ENCODE measurements around the gene MSH4. TPM values are rescaled to one million over a fixed set of nuclear protein-coding genes. Genes with fewer than 3 reads are reported as not detected.
"Not testable (repeated sequence)": the region's sequence is repeated elsewhere in the genome, so short reads cannot be mapped to it uniquely, and the experiment has no call there.

Gene MSH4
- total RNA-seq, 2 experiments from 2014 or later, result 0.40 to 0.46 TPM

DNA sequence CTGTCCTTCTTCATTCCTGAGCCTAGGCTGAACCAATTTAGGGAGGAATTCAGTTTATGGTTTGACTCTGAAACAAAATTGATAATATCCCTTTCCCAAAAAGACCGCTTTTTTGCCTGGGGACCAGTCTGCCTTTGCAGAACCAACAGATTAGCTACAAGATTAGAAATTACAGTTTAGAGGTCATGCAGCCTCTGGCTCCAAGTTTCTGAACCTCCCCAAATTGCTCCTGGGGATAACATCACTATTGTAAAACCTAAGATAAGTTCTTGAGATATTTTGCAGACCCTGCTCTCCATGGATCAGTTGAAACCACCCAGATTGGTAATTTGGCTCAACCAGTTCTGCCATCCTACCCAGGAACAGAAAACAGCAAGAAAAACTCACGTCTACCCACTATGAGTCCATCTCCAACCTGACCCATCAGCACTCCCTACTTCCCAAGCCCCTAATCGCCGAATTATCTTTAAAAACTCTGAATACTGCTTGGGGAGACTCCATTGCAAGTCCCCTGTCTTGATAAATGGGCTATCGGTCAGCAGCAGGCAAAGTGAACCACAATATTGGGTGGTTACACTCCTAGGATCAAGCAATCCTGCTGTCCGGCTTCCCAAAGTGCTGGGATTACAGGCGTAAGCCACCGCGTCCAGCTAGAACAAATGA lies 11.2 kb upstream of the MSH4 start:
- peaks cover 9% of the 10 kb centered on the region for H3K27me3 Mint-ChIP-seq
- H3K4me1 Mint-ChIP-seq, result peaks cover 36% of the 10 kb centered on the region
- peak overlapping the region; percentile 94 for H3K4me3 Mint-ChIP-seq
- ChIA-PET POLR2A (no interaction called here), CTCF (interaction anchor here (0.5 to 1.5 kb wide), 3 partner anchors 9 to 93 kb away, joined by 3 to 5 read pairs (median 3); no protein-coding TSS in a partner anchor)
- H3K36me3 Mint-ChIP-seq (ENCODE audit: low read depth), result peaks cover 37% of the 10 kb centered on the region
- H3K27ac Mint-ChIP-seq, result peak overlapping the region; percentile 98
- no peaks in the 10 kb centered on the region for H3K9me3 Mint-ChIP-seq
- no peak for DNase-seq

DNA sequence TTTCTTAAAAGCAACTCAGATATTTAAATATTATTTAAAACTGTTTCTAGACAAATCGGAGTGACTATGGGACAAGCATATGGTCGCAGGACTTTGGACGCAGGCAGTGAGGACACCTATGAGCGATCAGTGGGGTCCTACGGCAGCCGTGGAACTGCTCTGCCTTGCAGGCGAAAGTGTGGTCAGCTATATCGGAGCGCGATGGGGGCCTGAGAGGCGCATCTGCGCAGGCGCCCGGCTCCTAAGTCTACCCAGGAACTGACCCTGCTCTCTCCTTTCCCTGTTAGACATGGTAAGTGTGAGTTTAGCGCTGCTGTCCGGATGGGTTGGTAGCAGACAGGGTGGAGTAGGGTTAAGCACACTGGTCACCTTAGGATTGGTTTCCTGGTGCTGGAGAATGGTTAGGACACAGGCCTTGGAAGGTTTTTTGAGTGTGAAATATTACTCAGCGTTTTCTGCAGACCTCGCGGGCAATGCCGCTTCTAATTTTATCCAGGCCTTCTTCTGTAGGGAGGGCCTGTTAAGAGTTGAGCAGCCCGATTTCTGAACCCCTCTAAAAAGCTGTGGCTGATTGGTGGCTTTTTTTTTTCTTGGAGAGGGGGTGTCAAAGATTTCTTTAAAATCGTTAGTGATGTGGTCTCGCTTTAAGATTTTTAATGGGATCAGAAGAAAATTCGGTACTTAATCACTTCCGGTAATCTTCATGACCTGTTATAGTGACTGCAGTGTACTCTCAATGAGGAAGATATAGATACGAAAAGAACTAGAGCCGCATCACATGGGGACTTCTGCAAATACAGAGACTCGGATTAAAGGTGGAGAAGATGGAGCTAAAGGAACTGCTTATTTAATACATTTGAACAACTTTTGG lies 10.5 kb upstream of the MSH4 start, which contains the start of gene RABGGTB:
TSS of gene RABGGTB (plus strand) at position 274 of the 871 bp plus-strand sequence. CDS start at position 290, 16 bp downstream.
- H3K27me3 Mint-ChIP-seq, result peaks cover 6% of the 10 kb centered on the region
- no peaks in the 10 kb centered on the region for H3K9me3 Mint-ChIP-seq
- peak within 1 kb of the TSS; percentile 98 for H3K27ac Mint-ChIP-seq
- peaks cover 44% of the 10 kb centered on the region for H3K4me1 Mint-ChIP-seq
- ChIA-PET POLR2A (no interaction called here), CTCF (interaction anchor here (0.5 to 1.5 kb wide), 3 partner anchors 10 to 154 kb away, joined by 3 to 5 read pairs (median 3); no protein-coding TSS in a partner anchor)
- H3K4me3 Mint-ChIP-seq, result peak within 1 kb of the TSS; percentile 94
- H3K36me3 Mint-ChIP-seq (ENCODE audit: low read depth), result peaks cover 44% of the 10 kb centered on the region
- peak; percentile 95 for DNase-seq

DNA sequence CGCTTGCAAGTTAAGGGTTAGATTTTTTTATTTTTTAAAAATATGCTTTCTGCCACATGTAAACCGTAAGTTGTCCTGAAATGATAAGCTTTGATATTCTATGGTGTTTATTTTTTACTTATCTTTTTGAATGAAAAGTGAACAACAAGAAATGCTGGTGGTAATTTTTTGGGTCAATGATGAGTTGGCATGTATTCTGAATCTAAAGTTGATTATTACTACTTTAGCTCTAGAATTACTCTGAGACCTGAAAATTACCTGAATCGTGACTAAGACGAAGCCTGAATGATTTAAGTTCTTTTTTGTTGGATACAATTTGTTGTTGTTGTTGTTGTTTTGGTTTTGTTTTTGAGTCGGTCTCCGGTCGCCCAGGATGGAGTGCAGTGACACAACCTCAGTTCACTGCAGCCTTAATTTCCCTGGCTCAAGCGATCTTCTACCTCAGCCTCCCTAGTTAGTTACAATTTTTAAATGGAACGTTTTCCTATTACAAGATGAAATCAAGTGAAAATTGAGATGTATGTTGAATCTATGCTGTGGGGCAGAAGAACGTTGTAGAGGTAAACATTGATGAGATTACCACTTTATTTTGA lies 9.7 kb upstream of the MSH4 start:
- H3K27ac Mint-ChIP-seq, result peak overlapping the region; percentile 98
- peaks cover 2% of the 10 kb centered on the region for H3K27me3 Mint-ChIP-seq
- peak overlapping the region; percentile 94 for H3K4me3 Mint-ChIP-seq
- ChIA-PET CTCF (no interaction called here), POLR2A (no interaction called here)
- DNase-seq, result no peak
- no peaks in the 10 kb centered on the region for H3K9me3 Mint-ChIP-seq
- peaks cover 49% of the 10 kb centered on the region for H3K4me1 Mint-ChIP-seq
- H3K36me3 Mint-ChIP-seq (ENCODE audit: low read depth), result peaks cover 51% of the 10 kb centered on the region

DNA sequence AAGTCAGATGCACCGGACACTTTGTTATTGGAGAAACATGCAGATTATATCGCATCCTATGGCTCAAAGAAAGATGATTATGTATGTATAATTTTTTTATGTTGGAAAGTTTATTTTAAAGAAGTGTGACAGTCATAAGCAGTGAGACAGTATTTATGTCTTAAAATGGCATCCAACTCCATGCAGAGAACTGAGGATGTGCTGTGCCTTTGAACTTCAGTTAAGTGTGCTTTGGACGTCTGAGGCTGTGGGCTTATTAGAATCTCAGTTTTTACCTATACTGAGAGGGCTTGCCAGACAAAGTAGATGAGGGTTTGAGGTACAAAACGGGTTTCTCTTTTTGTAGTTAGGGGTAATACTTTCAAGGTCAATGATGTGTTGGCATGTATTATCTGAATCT lies 9.2 kb upstream of the MSH4 start:
- CTCF ChIA-PET, result no interaction called here
- peaks cover 51% of the 10 kb centered on the region for H3K4me1 Mint-ChIP-seq
- peaks cover 56% of the 10 kb centered on the region for H3K36me3 Mint-ChIP-seq (ENCODE audit: low read depth)
- no peaks in the 10 kb centered on the region for H3K9me3 Mint-ChIP-seq
- peak overlapping the region; percentile 94 for H3K4me3 Mint-ChIP-seq
- POLR2A ChIA-PET, result interaction anchor here (0.5 kb wide), 2 partner anchors 11 to 59 kb away, joined by 5 to 6 read pairs; no protein-coding TSS in a partner anchor
- DNase-seq, result no peak
- peak overlapping the region; percentile 98 for H3K27ac Mint-ChIP-seq
- H3K27me3 Mint-ChIP-seq, result peaks cover 2% of the 10 kb centered on the region

DNA sequence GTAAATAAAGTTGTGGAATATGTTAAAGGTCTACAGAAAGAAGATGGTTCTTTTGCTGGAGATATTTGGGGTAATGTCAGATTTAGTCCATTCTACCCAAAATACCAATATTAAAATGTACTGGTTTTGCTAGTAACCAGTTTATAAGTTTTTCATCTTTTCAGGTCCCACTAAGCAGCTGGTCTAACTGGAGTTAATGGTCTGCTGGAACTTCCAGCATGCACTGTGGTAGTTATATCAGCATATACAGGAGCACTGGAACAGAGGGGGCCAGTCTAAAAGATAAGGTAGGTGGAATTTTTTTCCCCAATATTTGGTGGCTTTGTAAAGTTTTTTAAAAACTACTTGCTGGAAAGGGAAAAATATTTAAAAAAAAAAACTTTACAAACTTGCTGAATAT lies 6.7 kb upstream of the MSH4 start:
- H3K27me3 Mint-ChIP-seq, result no peaks in the 10 kb centered on the region
- POLR2A ChIA-PET, result no interaction called here
- H3K4me3 Mint-ChIP-seq, result peak overlapping the region; percentile 94
- peaks cover 52% of the 10 kb centered on the region for H3K4me1 Mint-ChIP-seq
- CTCF ChIA-PET, result interaction anchor here (0.6 kb wide), 1 partner anchor 14 kb away, joined by 3 read pairs; no protein-coding TSS in a partner anchor
- H3K27ac Mint-ChIP-seq, result no peak overlapping the region
- H3K36me3 Mint-ChIP-seq (ENCODE audit: low read depth), result peaks cover 74% of the 10 kb centered on the region
- no peaks in the 10 kb centered on the region for H3K9me3 Mint-ChIP-seq
- no peak for DNase-seq

DNA sequence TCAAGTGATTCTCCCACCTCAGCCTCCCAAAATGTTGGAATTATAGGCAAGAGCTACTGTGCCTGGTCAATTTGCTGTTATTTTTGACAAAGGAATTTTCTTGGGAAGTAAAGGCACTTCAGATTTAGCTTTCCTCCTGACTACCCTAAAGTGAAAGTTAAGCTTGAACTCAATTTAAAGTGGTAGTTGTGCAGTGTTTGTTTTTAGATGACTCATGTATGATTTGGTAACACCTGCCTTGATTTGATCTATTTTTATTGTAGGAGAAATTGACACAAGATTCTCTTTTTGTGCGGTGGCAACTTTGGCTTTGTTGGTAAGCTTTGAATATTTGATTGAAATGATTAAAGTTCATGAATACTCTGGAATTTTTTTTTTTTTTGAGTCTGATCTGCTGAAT lies 5.7 kb upstream of the MSH4 start:
- Mint-ChIP-seq H3K27ac (peak overlapping the region; percentile 62), H3K4me1 (peaks cover 46% of the 10 kb centered on the region), H3K9me3 (no peaks in the 10 kb centered on the region), H3K4me3 (peak overlapping the region; percentile 94), H3K27me3 (no peaks in the 10 kb centered on the region), H3K36me3 (ENCODE audit: low read depth) (peaks cover 82% of the 10 kb centered on the region)
- ChIA-PET CTCF (interaction anchor here (0.6 kb wide), 3 partner anchors 13 to 1492 kb away, joined by 3 to 4 read pairs (median 3); no protein-coding TSS in a partner anchor), POLR2A (no interaction called here)
- no peak for DNase-seq

DNA sequence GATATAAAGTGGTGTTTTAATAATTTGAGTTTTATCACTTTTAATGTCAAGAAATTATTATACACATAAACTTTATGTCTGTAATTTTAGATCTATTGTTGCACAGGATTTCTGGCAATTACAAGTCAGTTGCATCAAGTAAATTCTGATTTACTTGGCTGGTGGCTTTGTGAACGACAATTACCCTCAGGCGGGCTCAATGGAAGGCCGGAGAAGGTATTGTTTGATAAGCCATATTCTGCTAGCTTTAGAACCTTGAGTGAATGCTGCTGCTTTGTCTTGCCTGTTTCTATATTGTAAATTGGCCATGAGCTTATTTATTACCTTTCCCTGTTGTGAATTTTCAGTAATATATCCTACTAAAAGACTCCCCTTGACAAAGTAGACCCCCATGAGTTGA lies 4.6 kb upstream of the MSH4 start:
- CTCF ChIA-PET, result no interaction called here

DNA sequence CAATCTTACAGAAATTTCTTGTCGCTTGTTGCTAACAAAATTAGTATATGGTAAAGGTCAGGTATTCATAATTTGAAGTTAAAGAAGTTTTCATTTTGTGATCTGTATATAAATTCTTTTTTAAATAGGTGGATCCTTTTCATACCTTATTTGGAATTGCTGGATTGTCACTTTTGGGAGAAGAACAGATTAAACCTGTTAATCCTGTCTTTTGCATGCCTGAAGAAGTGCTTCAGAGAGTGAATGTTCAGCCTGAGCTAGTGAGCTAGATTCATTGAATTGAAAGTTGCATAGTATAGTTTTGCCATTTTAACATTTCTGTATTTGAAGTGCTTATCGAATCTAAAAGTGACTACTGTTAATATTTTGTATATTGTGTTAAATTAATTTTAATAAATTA lies 2.3 kb upstream of the MSH4 start:
- POLR2A ChIA-PET, result no interaction called here
- Mint-ChIP-seq H3K9me3 (no peaks in the 10 kb centered on the region), H3K36me3 (ENCODE audit: low read depth) (peaks cover 78% of the 10 kb centered on the region), H3K4me1 (peaks cover 30% of the 10 kb centered on the region), H3K27ac (no peak overlapping the region), H3K4me3 (no peak overlapping the region), H3K27me3 (no peaks in the 10 kb centered on the region)
- DNase-seq, result no peak
- CTCF ChIA-PET, result no interaction called here

More for the DNA sequence above, 4.6 kb upstream of the MSH4 start:
- Mint-ChIP-seq H3K27me3 (no peaks in the 10 kb centered on the region), H3K27ac (no peak overlapping the region), H3K4me3 (no peak overlapping the region), H3K4me1 (peaks cover 46% of the 10 kb centered on the region), H3K9me3 (no peaks in the 10 kb centered on the region), H3K36me3 (ENCODE audit: low read depth) (peaks cover 83% of the 10 kb centered on the region)
- POLR2A ChIA-PET, result no interaction called here
- no peak for DNase-seq

DNA sequence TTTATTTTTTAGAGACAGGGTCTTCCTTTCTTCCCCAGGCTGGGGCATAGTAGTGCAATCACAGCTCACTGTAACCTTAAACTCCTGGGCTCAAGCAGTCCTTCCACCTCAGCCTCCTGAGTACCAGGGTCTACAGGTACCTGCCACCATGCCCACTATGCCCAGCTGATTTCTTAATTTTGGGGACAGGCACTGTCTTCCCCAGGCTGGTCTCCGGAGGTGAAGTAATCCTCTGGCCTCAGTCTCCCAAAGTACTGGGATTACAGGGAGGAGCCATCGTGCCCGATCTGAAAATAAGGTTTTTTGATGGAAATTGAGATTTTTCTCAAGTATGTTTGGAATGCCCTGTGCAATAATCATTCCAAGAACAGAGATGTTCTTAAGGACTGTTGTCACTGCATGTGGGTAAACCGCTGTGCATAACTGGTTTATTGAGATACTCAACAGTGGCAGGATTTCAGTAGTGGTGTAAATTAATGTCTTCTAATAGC lies 934 bp upstream of the MSH4 start:
- CTCF ChIA-PET, result no interaction called here
- H3K4me1 Mint-ChIP-seq, result peaks cover 17% of the 10 kb centered on the region
- H3K4me3 Mint-ChIP-seq, result no peak overlapping the region
- no peaks in the 10 kb centered on the region for H3K9me3 Mint-ChIP-seq
- no peak overlapping the region for H3K27ac Mint-ChIP-seq
- POLR2A ChIA-PET, result no interaction called here
- H3K27me3 Mint-ChIP-seq, result no peaks in the 10 kb centered on the region
- peaks cover 66% of the 10 kb centered on the region for H3K36me3 Mint-ChIP-seq (ENCODE audit: low read depth)
- DNase-seq, result no peak

DNA sequence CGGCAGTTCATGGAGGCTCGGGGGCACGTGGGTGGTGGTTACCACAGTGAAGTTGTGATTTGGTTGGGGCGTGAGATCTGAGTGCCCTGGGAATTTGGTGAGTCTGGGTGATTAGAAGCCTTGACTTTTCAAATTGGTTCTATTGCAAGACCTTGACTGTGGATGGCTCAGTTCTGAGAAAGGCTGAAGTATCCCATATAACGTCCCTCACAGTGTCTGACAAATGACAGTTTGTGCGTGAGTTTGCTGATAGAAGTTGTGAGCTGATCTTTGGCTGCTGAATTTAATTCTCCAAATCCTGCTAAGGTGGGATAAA lies 549 bp downstream of the MSH4 start:
- Mint-ChIP-seq H3K9me3 (no peaks in the 10 kb centered on the region), H3K27me3 (no peaks in the 10 kb centered on the region), H3K27ac (no peak overlapping the region), H3K36me3 (ENCODE audit: low read depth) (peaks cover 53% of the 10 kb centered on the region), H3K4me1 (peaks cover 6% of the 10 kb centered on the region), H3K4me3 (no peak overlapping the region)
- ChIA-PET CTCF (interaction anchor here (0.6 kb wide), 1 partner anchor 65 kb away, joined by 4 read pairs; no protein-coding TSS in a partner anchor), POLR2A (no interaction called here)
- DNase-seq, result no peak

DNA sequence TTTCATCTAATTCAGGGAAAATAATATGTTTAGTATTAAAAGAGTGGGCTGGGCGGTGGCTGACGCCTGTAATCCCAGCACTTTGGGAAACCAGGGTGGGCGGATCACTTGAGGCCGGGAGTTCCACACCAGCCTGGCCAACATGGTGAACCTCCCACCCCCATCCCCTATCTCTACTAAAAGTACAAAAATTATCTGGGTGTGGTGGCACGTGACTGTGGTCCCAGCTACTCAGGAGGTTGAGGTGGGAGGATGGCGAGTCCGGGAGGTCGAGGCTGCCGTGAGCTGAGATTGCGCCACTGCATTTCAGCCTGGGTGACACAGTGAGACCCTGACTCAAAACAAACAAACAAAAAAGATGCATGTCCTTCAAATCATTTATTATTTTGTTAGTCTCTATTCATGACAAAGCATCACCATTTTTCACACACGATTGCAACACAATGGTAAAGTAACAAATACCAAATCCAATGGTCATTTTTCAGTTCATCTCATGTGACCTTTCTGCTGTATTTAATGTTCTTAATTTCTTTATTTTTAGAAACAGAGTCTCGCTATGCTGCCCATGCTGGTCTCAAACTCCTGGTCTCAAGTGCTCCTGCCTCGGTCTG lies 1.0 kb downstream of the MSH4 start:
- H3K27me3 Mint-ChIP-seq, result no peaks in the 10 kb centered on the region
- H3K4me1 Mint-ChIP-seq, result peaks cover 5% of the 10 kb centered on the region
- H3K27ac Mint-ChIP-seq, result no peak overlapping the region
- ChIA-PET CTCF (no interaction called here), POLR2A (no interaction called here)
- H3K4me3 Mint-ChIP-seq, result no peak overlapping the region
- peaks cover 48% of the 10 kb centered on the region for H3K36me3 Mint-ChIP-seq (ENCODE audit: low read depth)
- DNase-seq, result no peak
- no peaks in the 10 kb centered on the region for H3K9me3 Mint-ChIP-seq

DNA sequence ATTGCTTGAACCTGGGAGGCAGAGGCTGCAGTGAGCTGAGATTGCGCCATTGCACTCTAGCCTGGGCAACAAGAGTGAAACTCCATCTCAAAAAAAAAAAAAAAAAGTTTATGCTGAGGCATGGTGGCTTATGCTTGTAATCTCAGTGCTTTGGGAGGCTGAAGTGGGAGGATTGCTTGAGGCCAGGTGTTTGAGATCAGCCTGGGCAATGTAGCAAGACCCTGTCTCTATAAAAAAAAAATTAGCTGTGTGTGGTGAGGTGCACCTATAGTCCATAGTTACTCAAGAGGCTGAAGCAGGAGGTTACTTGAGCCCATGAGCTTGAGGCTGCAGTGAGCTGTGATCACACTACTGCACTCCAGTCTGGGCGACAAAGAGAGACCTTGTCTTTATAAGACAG lies 4.8 kb downstream of the MSH4 start:
- peaks cover 20% of the 10 kb centered on the region for H3K36me3 Mint-ChIP-seq (ENCODE audit: low read depth)
- H3K9me3 Mint-ChIP-seq, H3K27ac Mint-ChIP-seq, DNase-seq, POLR2A ChIA-PET, H3K4me1 Mint-ChIP-seq, H3K27me3 Mint-ChIP-seq, H3K4me3 Mint-ChIP-seq: not testable (repeated sequence)
- CTCF ChIA-PET, result interaction anchor here (1.0 to 1.3 kb wide), 2 partner anchors 8 to 23 kb away, joined by 3 to 5 read pairs; no protein-coding TSS in a partner anchor

Measured in activated CD4-positive, alpha-beta T cell treated with anti-CD3 and anti-CD28 coated beads, Interleukin-2, amount 10 ng/mL, durations not matched to agents 7 days and 5 days (primary cell).